IPS-18c (cell line): ENCODE data around the gene CARNS1.

Experiments used
- H3K4me3 ChIP-seq: 2 replicates; pipeline ENCODE4 v1.7.0; 2013; ENCODE audit warnings: low read depth, mild to moderate bottlenecking, low read length, moderate library complexity; ENCODE audit not compliant: insufficient read depth
- H3K9me3 ChIP-seq: one replicate; pipeline ENCODE4 v1.6.1; 2013; ENCODE audit warnings: mild to moderate bottlenecking, low read length, moderate library complexity; ENCODE audit not compliant: control insufficient read depth, insufficient read depth

Gene CARNS1

DNA sequence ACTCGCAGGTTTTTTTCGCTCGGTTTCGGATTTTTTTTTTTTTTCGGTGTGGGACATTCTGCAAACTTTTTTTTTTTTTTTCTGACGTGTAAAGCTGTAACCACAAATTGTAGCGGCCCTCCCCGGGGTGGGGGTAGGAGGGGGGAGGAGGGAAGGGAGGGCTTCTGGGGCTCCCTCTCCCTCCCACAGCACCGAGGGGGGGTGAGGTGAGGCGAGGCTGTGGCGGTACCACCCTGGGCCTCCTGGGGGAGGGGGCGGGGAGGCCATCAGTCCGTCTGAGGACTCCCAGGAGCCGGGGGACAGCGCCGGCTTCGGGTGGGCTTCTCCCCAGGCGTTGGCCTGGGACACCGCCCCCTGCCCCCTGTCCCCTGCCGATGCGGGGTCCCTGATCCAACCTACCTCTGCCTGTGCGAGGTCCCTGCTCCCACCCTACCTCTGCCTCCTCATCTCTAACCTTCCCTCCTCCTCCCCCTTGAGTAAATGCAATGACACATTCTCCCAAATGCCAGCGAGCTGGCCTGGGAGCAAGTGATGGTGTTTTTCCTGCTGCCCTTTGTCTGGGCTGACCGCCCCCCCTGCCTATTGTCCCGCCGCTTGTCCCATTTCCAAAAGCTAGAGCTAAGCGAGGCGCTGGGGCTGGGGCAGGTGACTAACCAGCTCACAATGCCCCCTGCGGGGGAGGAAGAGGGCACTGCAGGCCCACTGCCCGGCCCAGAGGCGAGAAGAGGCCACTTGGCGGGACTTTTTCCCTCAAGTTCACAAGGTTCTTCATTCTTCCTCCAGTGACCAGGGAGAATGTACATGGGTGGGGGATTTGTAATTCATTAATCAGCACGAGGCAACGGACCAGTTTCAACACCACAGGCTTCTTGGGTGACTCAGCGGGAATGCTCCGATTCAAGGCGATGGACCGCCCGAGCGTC, 41.6 kb upstream of the CARNS1 start:
- Histone ChIP-seq H3K4me3 (peak overlapping the region; percentile 73), H3K9me3 (no peaks in the 10 kb centered on the region)

DNA sequence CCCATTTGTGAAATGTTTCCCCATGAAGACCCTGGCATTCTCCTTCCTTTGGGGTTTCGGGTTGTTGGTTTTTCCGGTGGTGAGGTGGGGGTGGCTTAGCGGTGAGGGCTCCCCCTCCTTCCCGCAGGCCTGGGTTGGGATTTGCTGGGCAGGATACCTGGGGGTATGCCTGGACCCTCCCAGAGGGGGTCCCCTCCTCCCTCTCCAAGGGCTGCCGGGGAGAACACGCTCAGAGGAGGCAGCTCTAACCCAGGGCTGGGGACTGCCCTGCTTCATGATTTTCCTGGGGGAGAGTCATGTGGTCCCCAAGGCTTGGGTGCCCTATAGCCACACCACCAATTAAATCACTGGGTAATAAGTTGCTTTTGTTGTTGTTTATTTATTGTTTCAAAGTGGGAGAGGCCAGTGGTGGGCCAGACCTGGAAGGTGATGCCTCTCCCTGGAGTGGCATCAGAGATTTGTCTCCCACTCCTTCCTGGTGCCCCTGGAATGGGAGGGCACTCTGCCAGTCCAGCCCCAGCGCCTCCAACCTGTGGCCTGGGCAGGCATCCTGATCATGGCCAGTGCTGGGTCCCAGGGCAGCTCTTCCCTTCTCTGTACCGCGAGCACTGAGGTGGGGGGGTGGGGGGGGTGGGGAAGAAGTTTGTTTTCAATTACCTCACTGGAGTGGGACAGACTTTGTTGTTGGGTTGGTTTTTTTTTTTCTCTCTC, 40.8 kb upstream of the CARNS1 start:
- Histone ChIP-seq H3K9me3 (no peaks in the 10 kb centered on the region), H3K4me3 (peak overlapping the region; percentile 73)

DNA sequence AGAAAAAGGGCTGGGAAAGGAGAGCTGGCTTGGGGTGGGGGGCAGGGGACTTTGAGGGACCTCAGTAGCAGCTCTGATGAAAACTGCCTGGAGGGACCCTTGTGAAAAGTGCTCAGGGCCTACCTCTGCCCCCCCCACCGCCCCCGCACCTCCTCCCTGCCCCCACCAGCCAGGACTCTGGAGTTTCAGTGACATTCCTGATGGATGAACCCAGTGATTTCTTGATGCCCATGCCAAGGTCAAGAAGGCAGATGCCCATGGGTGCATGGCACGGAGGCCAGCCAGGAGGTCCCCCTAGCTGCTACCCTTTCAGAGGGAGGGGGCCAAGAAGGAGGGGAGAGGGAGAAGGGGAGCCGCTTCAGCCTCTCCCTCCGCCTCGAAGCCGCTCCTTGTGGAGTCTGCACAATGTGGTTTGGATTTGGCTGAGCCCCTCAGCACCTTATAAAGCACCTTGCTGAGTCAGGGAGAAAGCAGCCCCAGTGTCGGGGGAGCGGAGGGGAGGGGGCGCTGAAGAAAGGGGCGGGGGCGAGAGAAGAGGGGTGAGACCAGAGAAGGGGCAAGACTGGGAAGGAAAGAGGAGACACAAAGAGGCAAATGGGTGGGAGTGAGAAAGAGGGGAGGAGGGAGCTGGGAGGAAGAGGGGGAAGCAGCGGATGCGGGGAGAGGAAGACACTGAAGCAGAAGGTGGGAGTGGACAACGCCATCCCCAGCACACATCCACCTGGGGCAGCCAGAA, 40.0 kb upstream of the CARNS1 start:
- Histone ChIP-seq H3K9me3 (no peaks in the 10 kb centered on the region), H3K4me3 (peak overlapping the region; percentile 41)

GRCh38 chr11:67376063-67376820, 39.2 kb upstream of the CARNS1 start:
- Histone ChIP-seq H3K4me3 (peak overlapping the region; percentile 41), H3K9me3 (no peaks in the 10 kb centered on the region)

- Histone ChIP-seq H3K4me3 (no peak overlapping the region), H3K9me3 (no peaks in the 10 kb centered on the region)
These were observed 38.3 kb upstream of the CARNS1 start for GRCh38 chr11:67376873-67377808.

GRCh38 chr11:67378544-67378943, 36.9 kb upstream of the CARNS1 start:
- H3K9me3 ChIP-seq = no peaks in the 10 kb centered on the region

GRCh38 chr11:67379061-67380058, 36.1 kb upstream of the CARNS1 start:
- H3K9me3 ChIP-seq = no peaks in the 10 kb centered on the region
- no peak overlapping the region for H3K4me3 ChIP-seq

More at GRCh38 chr11:67378544-67378943, 36.9 kb upstream of the CARNS1 start:
- H3K4me3 ChIP-seq = no peak overlapping the region

DNA sequence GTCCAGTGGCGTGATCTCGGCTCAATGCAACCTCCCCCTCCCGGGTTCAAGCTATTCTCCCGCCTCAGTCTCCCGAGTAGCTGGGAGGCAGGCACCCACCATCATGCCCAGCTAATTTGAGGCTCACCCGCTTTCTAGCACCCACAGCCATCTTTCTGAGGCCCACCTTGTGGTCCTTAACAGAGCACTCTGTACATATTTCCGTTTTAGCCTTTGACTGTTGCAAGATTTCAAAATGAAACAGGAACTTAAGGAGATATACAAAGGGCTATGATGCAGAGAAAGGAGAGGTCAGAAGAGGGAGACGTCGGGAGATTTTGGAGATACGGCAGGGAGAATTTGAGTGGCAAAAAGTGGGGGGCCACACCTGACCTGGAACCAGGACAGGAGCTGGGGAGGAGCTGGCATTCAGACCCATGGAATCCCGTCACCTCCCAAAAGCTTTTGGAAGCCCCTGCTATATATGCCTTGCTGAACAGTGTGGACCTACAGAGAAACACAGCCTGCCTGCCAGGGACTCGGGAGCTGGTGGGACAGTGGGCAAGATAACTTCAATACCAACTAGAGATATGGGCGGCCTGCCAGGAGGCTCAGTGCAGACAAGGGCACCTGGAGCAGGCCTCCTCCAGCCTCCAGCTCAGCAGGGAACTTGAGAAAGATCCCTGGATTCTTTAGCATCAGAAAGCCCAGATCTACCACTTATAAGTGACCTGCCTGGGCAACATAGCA, 34.1 kb upstream of the CARNS1 start:
- no peak overlapping the region for H3K4me3 ChIP-seq
- no peaks in the 10 kb centered on the region for H3K9me3 ChIP-seq

DNA sequence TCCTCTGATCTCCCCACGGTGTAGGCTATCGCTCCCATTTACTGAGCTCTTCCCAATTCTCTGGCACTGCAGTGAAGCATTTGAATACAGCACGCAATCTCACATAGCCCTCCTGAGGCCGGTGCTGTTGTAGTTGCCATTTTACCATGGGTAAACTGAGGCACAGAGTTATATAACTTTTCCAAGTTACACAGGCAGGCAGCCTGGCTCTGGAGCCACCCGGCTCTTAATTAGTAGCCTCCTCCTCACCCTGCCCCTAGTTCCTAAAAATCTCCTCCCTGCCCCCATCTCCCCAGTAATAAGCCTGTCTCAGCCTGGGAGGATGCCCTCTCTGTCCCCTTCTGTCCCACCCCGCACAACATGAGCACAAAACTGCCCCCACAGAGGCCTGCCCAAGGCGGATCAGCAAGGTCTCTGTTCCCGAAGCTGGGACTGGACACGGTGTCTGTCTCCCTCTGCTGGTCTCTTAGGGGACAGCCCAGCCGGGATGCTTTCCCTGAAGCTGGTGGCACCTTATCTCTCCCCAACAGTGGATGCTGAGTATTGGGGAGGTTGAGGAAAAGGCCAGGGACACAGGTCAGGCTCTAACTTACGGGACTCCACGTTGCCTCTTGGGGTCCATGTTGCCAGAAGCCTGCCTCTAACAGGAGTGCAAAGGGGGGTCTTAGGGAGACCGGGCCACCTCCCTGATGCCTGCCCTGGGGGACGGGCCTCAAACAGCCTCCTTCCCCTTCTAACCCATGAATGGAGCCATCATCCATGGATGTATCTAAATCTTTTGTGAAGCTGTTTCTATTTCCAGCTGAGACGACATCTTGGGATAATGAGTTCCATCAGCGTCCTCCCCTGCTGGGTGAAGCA, 33.0 kb upstream of the CARNS1 start:
- Histone ChIP-seq H3K9me3 (no peaks in the 10 kb centered on the region), H3K4me3 (no peak overlapping the region)

- Histone ChIP-seq H3K9me3 (no peaks in the 10 kb centered on the region), H3K4me3 (no peak overlapping the region)
These were observed 30.6 kb upstream of the CARNS1 start for GRCh38 chr11:67384851-67385366.

DNA sequence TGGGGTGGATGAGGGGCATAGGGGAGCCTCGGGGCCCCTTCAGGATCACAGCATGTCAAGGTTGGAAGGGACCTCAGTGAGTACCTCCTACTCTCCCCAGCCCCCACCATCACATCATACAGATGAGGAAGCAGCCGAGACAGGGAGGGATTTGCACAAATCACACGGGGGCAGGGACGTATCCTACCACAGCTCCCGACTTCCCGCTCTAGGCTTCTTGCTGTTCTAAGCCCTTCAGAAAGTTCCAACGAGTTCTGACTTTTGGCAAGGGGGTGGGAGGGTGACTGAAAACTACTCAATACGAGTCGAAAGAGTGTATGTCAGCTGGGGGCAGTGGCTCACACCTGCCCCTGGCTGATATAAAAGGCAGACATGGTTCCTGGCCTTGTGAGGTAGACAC, 28.4 kb upstream of the CARNS1 start:
- Histone ChIP-seq H3K9me3 (no peaks in the 10 kb centered on the region), H3K4me3 (no peak overlapping the region)

GRCh38 chr11:67387518-67387917, 28.0 kb upstream of the CARNS1 start:
- no peak overlapping the region for H3K4me3 ChIP-seq
- no peaks in the 10 kb centered on the region for H3K9me3 ChIP-seq

GRCh38 chr11:67389477-67389876, 26.0 kb upstream of the CARNS1 start:
- Histone ChIP-seq H3K9me3 (no peaks in the 10 kb centered on the region), H3K4me3 (no peak overlapping the region; the same call in 1 of the 2 replicates)

- Histone ChIP-seq H3K4me3 (peak overlapping the region; percentile 80), H3K9me3 (no peaks in the 10 kb centered on the region)
These were observed 24.6 kb upstream of the CARNS1 start for GRCh38 chr11:67390947-67391303.
